GM12872 (cell line): ENCODE measurements around the gene CNPY1.

ENCODE experiments used
- CTCF ChIP-seq: IDR thresholded peaks from 3 replicates; pipeline ENCODE4 v1.5.1; 2011; ENCODE audit warnings: low read depth, mild to moderate bottlenecking, low read length, moderate library complexity; ENCODE audit not compliant: insufficient read depth

CNPY1 gene

GRCh38 chr7:155455132-155455693 lies 91.1 kb downstream of the CNPY1 start:
- TF ChIP-seq CTCF = no peak

- TF ChIP-seq CTCF = no peak
These were observed 91.9 kb downstream of the CNPY1 start for GRCh38 chr7:155454183-155455112.

GRCh38 chr7:155453296-155454182 lies 92.8 kb downstream of the CNPY1 start:
- TF ChIP-seq CTCF = no peak

DNA sequence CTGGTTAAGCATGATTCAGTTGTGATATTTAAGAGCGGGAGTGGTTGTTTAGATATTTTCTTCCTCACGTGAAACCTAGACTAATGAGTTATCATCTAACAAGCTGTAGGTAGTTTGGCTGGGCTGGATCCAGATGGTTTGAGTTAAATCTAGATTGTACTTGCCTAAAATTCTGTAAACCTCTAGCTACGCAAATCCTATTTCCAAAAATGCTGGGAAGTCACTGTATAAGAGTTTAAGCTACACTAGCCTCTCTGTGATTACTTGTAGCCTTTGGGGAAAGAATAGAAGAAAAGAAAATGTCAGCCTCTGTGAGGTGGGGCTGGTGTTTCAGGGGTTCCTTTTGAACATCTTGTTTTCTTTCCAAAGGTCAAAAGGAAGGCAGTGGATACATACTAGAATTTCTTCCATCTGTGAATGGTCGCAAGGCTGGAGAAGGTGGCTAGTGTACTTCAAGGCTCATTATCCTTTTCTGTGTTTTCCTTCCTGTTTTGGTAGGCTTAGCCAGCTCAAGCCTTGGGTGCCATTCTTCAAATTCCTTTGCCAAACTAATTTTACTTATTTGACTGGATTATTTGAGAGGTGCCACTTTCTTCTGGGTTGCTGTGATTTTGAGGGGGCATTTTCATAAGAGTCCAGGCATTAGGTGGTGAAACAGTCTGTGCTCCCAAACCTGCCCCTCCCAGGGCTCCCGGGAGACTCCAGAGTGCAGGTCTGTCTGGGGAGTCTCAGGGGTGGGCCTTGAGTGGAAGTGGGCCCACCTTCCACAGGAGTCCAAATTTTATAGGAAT lies 93.7 kb downstream of the CNPY1 start:
- TF ChIP-seq CTCF = no peak

DNA sequence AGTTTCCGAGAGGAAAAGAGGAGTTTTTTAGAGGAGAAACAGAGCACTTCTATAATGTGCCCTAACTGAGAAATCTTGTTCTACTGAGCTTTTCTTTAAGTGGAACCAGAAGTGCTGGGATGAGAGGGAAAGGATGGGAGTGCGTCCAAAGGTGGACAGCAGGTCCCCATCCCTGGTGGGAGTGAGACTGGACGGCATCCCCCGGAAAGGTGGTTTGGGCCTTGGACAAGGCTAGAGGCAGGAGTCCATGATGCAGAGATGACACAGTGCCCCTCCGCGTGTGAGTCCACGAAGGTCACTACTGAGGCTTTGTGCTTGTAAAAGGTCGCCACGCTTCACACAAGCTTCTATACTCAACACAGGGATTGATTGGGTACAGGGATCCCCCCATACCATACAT lies 94.5 kb downstream of the CNPY1 start:
- no peak for TF ChIP-seq CTCF
